K562 (cell line): ENCODE data around the gene GRWD1.

Experiments used
- CTCF ChIP-seq, 3 experiments: IDR thresholded peaks in 2 of 3; conservative IDR thresholded peaks in 1 of 3; 2 replicates each; pipeline ENCODE4 v1.5.1; 2011 to 2012; ENCODE audit warnings: low read length in 3 of 3, mild to moderate bottlenecking in 3 of 3, control low read depth in 2 of 3, improper control_type of control experiment in 1 of 3, inconsistent platforms in 1 of 3, low read depth in 1 of 3, mixed read lengths in 1 of 3, moderate library complexity in 1 of 3; ENCODE audit not compliant: insufficient read depth in 2 of 3
- EZH2 ChIP-seq: IDR thresholded peaks from 2 replicates; pipeline ENCODE4 v1.6.1; 2012; ENCODE audit warnings: low read depth, mild to moderate bottlenecking, inconsistent platforms, low read length, borderline replicate concordance
- HMG20B ChIP-seq: fragments of 250-450 bp; sonication (Bioruptor Pico); IDR thresholded peaks from 2 replicates; pipeline ENCODE4 v1.5.0; 2021; ENCODE audit warnings: mild to moderate bottlenecking
- JUND ChIP-seq, 2 experiments: IDR thresholded peaks; 2 replicates in 1 of 2; 3 replicates in 1 of 2; pipeline ENCODE4 v1.6.1; 2011; ENCODE audit warnings: borderline replicate concordance in 2 of 2, low read depth in 2 of 2, low read length in 2 of 2, improper control_type of control experiment in 1 of 2, missing biosample characterization in 1 of 2, missing genetic modification characterization in 1 of 2, missing genetic modification reagents in 1 of 2
- RUNX1 ChIP-seq: sonication (generic); IDR thresholded peaks from 2 replicates; pipeline ENCODE4 v1.6.1; 2016; ENCODE audit warnings: antibody characterized with exemption, low read depth
- SAFB2 ChIP-seq: fragments of 200-400 bp; formaldehyde crosslinking; IDR thresholded peaks from 2 replicates; pipeline ENCODE4 v1.6.1; 2018; ENCODE audit warnings: borderline replicate concordance, low read length, low read depth, moderate library complexity; ENCODE audit not compliant: severe bottlenecking
- SMARCB1 ChIP-seq: IDR thresholded peaks from 2 replicates; pipeline ENCODE4 v1.6.1; 2011; ENCODE audit warnings: improper control_type of control experiment, low read depth; ENCODE audit not compliant: insufficient read length
- SP2 ChIP-seq: IDR thresholded peaks from 2 replicates; pipeline ENCODE4 v1.6.1; 2011; ENCODE audit warnings: mild to moderate bottlenecking, low read depth, low read length, moderate library complexity; ENCODE audit not compliant: poor library complexity, severe bottlenecking; ENCODE audit errors: extremely low read depth
- TAF9B ChIP-seq: fragments of 450-650 bp; IDR thresholded peaks from 2 replicates; pipeline ENCODE4 v1.6.1; 2018; ENCODE audit warnings: mild to moderate bottlenecking; ENCODE audit not compliant: partially characterized antibody
- U2AF1 ChIP-seq: fragments of 200-400 bp; formaldehyde crosslinking; optimal IDR thresholded peaks from 2 replicates; pipeline ENCODE3; 2017; ENCODE audit warnings: mild to moderate bottlenecking, low read depth, low read length, moderate library complexity
- ZNF717 ChIP-seq: fragments of 250-450 bp; sonication (Bioruptor Pico); IDR thresholded peaks from 2 replicates; pipeline ENCODE4 v1.5.0; 2021

- TF ChIP-seq U2AF1 (no peak), EZH2 (no peak), HMG20B (CRISPR knock-in tag) (no peak), ZNF717 (no peak), RUNX1 (no peak), SP2 (no peak), JUND (IDR thresholded peaks at IDR 0.05; ENCODE audit: borderline replicate concordance, low read depth, low read length) (no peak), JUND (tag; IDR thresholded peaks at IDR 0.05; ENCODE audit: borderline replicate concordance, low read depth, low read length) (no peak), CTCF (IDR thresholded peaks at IDR 0.05 in 2 of 3, conservative IDR thresholded peaks at IDR 0.05 in 1 of 3; ENCODE audit: insufficient read depth in 2 of 3, low read depth in 1 of 3, low read length in 3 of 3) (no peak), SMARCB1 (no peak), TAF9B (no peak), SAFB2 (no peak)
Measured at GRCh38 chr19:48448563-48448962, 2.8 kb downstream of the GRWD1 start.
